ENCODE results near the gene DRG2. TPM values are rescaled to one million over a fixed set of nuclear protein-coding genes. Genes with fewer than 3 reads are reported as not detected.

Gene DRG2
- polyA plus RNA-seq, 2 of the 4 experiments (the other 2 are of a cell fraction) = 41.9 to 48.3 TPM

GRCh38 chr17:18120461-18121017 is 32.8 kb downstream of the DRG2 start (continued):
- TF ChIP-seq, protein P1, sequence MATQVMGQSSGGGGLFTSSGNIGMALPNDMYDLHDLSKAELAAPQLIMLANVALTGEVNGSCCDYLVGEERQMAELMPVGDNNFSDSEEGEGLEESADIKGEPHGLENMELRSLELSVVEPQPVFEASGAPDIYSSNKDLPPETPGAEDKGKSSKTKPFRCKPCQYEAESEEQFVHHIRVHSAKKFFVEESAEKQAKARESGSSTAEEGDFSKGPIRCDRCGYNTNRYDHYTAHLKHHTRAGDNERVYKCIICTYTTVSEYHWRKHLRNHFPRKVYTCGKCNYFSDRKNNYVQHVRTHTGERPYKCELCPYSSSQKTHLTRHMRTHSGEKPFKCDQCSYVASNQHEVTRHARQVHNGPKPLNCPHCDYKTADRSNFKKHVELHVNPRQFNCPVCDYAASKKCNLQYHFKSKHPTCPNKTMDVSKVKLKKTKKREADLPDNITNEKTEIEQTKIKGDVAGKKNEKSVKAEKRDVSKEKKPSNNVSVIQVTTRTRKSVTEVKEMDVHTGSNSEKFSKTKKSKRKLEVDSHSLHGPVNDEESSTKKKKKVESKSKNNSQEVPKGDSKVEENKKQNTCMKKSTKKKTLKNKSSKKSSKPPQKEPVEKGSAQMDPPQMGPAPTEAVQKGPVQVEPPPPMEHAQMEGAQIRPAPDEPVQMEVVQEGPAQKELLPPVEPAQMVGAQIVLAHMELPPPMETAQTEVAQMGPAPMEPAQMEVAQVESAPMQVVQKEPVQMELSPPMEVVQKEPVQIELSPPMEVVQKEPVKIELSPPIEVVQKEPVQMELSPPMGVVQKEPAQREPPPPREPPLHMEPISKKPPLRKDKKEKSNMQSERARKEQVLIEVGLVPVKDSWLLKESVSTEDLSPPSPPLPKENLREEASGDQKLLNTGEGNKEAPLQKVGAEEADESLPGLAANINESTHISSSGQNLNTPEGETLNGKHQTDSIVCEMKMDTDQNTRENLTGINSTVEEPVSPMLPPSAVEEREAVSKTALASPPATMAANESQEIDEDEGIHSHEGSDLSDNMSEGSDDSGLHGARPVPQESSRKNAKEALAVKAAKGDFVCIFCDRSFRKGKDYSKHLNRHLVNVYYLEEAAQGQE (IDR thresholded peaks at IDR 0.05) = no peak

DNA sequence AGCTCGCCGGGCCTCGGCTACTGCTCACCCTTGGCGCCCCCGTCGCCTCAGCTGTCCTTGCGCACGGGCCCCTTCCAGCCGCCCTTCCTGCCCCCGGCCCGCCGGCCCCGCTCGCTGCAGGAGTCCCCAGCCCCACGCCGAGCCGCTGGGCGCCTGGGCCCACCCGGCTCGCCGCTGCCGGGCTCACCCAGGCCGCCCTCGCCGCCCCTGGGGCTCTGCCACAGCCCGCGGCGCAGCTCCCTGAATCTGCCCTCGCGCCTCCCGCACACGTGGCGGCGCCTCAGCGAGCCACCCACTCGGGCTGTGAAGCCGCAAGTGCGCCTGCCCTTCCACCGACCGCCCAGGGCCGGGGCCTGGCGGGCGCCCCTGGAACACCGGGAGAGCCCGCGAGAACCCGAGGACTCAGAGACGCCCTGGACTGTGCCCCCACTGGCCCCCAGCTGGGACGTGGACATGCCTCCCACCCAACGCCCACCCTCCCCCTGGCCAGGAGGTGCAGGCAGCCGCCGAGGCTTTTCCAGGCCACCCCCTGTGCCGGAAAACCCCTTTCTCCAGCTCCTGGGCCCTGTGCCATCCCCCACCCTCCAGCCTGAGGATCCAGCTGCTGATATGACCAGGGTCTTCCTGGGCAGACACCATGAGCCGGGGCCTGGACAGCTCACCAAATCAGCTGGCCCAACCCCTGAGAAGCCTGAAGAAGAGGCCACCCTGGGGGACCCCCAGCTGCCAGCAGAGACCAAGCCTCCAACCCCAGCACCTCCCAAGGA is 33.6 kb downstream of the DRG2 start:
- Histone ChIP-seq H3K4me1 (no peaks in the 10 kb centered on the region), H3K27ac (no peak overlapping the region), H3K9me3 (peaks cover 3% of the 10 kb centered on the region; the same call in 2 of the 3 replicates), H3K4me3 (no peak overlapping the region), H3K4me2 (no peak overlapping the region)
- no peak for ATAC-seq
- CTCF ChIA-PET = interaction anchor here (1.3 to 1.4 kb wide), 2 partner anchors 18 to 20 kb away, joined by 3 to 4 read pairs; no protein-coding TSS in a partner anchor
- no peak for FAIRE-seq
- DNase-seq (ENCODE audit: low read depth in 1 of 2, low spot score in 1 of 2) = no peak
- 91% methylated on average over 46 of the region's 54 CpGs for WGBS (ENCODE audit: missing lambda C conversion rate)
- TF ChIP-seq MYC (IDR thresholded peaks at IDR 0.05; ENCODE audit: borderline replicate concordance, low read length) = no peak
- no peak for TF ChIP-seq RNF2 (IDR thresholded peaks at IDR 0.05; ENCODE audit: borderline replicate concordance, low read depth)
- no peak for TF ChIP-seq MAZ (IDR thresholded peaks at IDR 0.05; ENCODE audit: borderline replicate concordance, low read depth, low read length)
- TF ChIP-seq TFCP2L1 (CRISPR knock-in tag; IDR thresholded peaks at IDR 0.05) = no peak
- TF ChIP-seq CBX2 (IDR thresholded peaks at IDR 0.05; ENCODE audit: borderline replicate concordance, low read depth) = no peak
- no peak for TF ChIP-seq FOSB (CRISPR knock-in tag; IDR thresholded peaks at IDR 0.05)
- TF ChIP-seq NR3C1 (IDR thresholded peaks at IDR 0.05) = no peak
- no peak for TF ChIP-seq PBX3 (IDR thresholded peaks at IDR 0.05)
- TF ChIP-seq, protein P2, sequence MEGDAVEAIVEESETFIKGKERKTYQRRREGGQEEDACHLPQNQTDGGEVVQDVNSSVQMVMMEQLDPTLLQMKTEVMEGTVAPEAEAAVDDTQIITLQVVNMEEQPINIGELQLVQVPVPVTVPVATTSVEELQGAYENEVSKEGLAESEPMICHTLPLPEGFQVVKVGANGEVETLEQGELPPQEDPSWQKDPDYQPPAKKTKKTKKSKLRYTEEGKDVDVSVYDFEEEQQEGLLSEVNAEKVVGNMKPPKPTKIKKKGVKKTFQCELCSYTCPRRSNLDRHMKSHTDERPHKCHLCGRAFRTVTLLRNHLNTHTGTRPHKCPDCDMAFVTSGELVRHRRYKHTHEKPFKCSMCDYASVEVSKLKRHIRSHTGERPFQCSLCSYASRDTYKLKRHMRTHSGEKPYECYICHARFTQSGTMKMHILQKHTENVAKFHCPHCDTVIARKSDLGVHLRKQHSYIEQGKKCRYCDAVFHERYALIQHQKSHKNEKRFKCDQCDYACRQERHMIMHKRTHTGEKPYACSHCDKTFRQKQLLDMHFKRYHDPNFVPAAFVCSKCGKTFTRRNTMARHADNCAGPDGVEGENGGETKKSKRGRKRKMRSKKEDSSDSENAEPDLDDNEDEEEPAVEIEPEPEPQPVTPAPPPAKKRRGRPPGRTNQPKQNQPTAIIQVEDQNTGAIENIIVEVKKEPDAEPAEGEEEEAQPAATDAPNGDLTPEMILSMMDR (IDR thresholded peaks at IDR 0.05) = no peak
- TF ChIP-seq ZC3H11A (IDR thresholded peaks at IDR 0.05) = no peak
- TF ChIP-seq HOXB13 (CRISPR knock-in tag; IDR thresholded peaks at IDR 0.05; ENCODE audit: low read depth) = no peak
- TF ChIP-seq GATA3 (IDR thresholded peaks at IDR 0.05; ENCODE audit: borderline replicate concordance) = no peak
- TF ChIP-seq ZSCAN20 (CRISPR knock-in tag; IDR thresholded peaks at IDR 0.05) = no peak
- TF ChIP-seq NPAS2 (CRISPR knock-in tag; IDR thresholded peaks at IDR 0.05; ENCODE audit: borderline replicate concordance) = no peak
- TF ChIP-seq JUN (IDR thresholded peaks at IDR 0.05) = no peak
- TF ChIP-seq, protein P3, sequence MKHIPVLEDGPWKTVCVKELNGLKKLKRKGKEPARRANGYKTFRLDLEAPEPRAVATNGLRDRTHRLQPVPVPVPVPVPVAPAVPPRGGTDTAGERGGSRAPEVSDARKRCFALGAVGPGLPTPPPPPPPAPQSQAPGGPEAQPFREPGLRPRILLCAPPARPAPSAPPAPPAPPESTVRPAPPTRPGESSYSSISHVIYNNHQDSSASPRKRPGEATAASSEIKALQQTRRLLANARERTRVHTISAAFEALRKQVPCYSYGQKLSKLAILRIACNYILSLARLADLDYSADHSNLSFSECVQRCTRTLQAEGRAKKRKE (CRISPR knock-in tag; IDR thresholded peaks at IDR 0.05; ENCODE audit: low read depth) = no peak
- TF ChIP-seq E2F6 (IDR thresholded peaks at IDR 0.05; ENCODE audit: borderline replicate concordance, low read depth) = no peak
- no peak for TF ChIP-seq CHD4 (IDR thresholded peaks at IDR 0.05; ENCODE audit: borderline replicate concordance)
- no peak for TF ChIP-seq RAD21 (conservative IDR thresholded peaks at IDR 0.05 in 1 of 2, IDR thresholded peaks at IDR 0.05 in 1 of 2)
- POLR2A ChIA-PET = interaction anchor here (0.6 kb wide), 1 partner anchor 601 kb away, joined by 4 read pairs; no protein-coding TSS in a partner anchor
